ENCODE results near the gene HOXB13.
"Not testable (repeated sequence)": the region's sequence is repeated elsewhere in the genome, so short reads cannot be mapped to it uniquely, and the experiment has no call there.

The HOXB13 gene

GRCh38 chr17:48726114-48726915, 2.2 kb downstream of the HOXB13 start:
- no peak for DNase-seq (ENCODE audit: low read depth)

DNA sequence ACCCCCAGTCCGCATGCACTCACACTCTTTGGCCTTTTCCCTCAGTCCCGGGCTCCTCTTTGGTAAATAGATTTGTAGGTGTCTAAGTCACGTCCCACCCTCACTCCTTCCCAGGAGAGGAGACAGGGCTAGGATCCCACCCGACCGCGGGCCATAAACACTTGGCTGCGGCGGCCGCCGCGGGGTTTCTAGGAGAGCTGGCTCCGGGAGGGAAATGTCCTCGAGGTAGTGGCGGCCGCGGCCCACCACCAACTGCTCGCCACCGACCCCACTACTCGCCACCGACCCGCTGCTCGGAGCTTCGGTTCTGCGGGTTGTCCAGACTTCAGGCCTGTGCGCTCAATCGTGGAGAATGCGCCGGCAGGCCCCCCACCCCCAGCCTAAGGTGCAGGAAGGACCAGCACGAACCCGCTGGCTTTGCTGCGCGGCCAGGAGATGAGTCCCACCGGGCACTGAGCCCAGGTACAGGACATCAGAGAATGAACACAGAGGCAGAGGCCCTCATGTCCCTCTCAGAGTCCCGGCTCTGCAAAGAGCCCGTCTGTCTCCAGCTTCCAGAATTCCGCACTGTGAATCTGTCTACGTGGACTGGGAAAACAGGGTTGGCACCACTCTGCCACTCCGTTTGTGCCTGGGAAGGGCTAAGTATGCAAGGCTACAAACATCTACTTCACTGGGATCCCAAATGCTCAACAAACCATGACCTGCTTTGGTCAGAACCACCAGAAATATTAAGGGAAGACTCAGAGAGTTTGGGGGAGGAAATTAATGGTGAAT, 3.1 kb downstream of the HOXB13 start:
- no peak for DNase-seq (ENCODE audit: low read depth)

GRCh38 chr17:48725004-48725287, 3.6 kb downstream of the HOXB13 start:
- no peak for DNase-seq (ENCODE audit: low read depth)

DNA sequence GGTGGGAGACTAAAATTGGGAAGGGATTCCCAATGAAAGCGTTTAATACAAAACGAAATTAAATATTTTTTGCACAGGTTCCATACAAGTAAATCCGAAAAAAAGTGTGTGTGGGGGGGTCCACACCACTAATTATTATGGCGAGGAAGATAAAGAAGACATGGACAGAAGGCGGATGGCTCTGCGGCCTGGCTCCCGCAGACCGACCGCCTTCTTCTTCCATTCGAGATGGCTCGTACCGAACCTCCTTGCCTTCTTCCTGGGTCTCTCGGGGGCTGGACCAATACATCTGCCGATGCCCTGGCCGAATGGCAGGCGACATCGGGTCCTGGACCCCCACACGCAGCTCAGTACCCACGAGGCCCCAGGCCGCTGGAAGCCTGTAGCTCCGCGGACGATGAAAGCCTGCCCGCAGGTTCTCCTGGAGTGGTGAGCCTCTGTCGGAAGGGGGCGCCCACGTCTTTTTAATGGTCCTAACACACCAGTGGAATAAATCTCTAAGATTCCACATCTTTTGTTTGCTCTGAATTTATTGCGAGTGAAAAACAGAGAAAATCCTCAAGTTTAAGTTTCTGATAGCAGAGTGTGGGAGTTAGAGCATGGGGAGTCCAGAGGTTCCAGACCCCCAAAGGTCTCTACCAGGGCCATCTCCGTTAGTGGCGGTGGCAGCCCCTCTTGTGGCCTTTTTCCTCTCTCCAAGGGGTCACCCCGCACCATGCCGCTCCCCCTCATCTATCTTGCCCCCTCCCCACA, 4.1 kb downstream of the HOXB13 start:
- peak; percentile 50 for DNase-seq (ENCODE audit: low read depth)

DNA sequence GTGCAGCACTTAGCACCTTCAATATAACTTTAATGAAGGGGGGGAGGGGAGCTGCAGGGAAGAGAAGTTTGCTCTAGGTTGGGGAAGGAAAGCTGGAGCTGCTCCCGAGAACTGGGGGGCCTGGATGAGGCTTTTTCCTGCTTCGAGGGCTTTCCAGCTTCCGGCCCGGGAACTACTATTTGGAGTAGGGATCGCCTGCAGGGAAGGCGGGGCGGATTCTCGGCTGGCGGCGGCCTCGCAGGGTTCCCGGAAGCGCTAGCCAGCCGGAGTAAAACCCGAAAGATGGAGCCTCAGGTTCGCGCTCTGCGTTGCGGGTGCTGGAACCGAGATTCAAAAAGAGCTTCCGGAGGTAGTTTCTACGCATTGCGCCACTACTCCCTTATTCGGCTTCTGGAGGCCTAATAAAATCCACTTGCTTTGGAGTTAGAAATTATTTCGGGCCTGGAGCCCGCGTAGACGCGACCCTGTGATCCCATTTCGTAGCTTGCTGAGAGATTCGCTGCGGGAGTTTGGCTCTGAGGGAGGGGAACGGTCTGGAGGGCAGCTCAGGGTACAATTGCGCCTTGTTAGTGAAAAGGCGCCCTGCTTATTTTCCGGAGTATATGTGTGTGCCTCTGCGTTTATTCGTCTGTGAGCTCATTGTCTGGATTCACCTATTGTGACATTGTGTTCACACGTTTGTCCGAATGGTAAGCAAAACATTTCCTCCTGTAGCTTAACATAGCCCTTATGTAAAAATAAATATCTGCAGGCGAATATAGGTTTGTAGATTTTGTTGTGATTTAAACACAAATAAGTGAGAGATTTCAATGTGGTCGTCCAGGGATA, 4.9 kb downstream of the HOXB13 start:
- DNase-seq (ENCODE audit: low read depth), result no peak

DNA sequence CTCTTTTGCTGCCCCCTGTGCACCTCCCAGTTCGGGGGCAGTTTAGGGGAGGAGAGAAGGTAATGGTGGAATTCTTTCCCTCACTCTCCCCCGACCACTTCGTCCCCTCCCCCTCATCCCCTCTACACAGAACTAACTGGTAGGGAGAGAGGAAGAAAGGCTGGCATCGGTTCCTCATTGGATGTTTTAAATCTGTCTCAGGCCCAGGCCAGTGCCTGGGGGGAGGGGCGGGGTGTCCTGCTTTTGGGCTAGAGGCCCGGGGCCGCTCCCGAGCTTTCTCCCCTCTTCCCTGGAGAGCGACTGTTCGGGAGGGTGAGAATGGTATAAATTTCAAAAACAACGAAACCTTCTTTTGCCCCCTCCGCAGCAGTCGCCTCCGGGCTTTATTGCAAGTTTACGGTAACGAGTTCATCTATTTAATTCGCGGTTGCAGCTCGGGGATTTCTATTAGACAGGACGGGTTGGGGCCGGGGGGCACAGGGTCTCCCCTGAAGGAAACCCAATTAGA, 5.6 kb downstream of the HOXB13 start, which contains the start of gene PRAC2:
TSS of gene PRAC2 (plus strand) at position 271 of the 508 bp plus-strand sequence. CDS start 1,226 bp downstream, outside the sequence.
- no peak for DNase-seq (ENCODE audit: low read depth)

DNA sequence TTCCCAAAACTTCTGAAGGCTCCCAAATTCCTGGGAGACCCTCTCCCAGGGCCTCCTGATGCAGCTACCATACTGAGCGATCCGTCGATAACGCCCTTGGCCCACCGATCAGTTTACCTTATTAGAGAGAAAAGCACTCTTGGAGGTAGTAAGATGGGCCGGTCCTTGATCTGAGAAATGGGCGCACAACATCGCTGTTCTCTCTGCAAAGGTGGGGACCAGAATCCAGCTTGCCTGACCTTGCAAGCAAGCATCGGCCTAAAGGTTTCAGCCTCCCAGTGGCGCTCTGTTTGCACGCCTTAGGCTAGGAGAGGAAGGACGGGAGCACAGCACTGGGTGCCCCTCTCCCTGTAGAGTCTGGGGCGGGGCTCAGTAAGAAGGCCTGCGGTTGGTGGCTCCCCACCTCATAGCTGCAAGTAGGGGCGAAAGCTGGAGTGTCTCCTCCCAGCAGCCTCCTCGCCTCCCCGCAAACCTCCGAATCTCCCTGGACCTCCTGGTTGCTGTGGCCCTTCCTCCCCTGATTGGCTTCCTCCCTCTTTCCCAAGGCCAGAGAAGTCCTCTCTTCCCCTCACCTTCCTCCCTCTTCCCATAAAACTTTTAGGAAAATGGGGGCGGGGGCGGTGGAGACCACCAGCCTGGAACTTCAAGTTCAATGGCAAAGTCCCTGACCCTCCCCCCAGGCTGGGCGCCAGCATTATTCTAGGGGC, 6.2 kb downstream of the HOXB13 start, which contains the start of gene PRAC1:
TSS of gene PRAC1 (minus strand) at position 318 of the 707 bp plus-strand sequence. CDS start at position 192, 126 bp downstream.
- no peak for DNase-seq (ENCODE audit: low read depth)

- no peak for DNase-seq (ENCODE audit: low read depth)
Measured at GRCh38 chr17:48721009-48721402, 7.5 kb downstream of the HOXB13 start.

- DNase-seq (ENCODE audit: low read depth), result no peak
Measured at GRCh38 chr17:48720266-48721008, 8.1 kb downstream of the HOXB13 start.

- DNase-seq (ENCODE audit: low read depth), result no peak
Measured at GRCh38 chr17:48719642-48720265, 8.8 kb downstream of the HOXB13 start.

GRCh38 chr17:48718761-48719641, 9.5 kb downstream of the HOXB13 start:
- no peak for DNase-seq (ENCODE audit: low read depth)

GRCh38 chr17:48718227-48718760, 10.3 kb downstream of the HOXB13 start:
- DNase-seq (ENCODE audit: low read depth), result no peak

GRCh38 chr17:48717367-48718226, 11.0 kb downstream of the HOXB13 start:
- no peak for DNase-seq (ENCODE audit: low read depth)

DNA sequence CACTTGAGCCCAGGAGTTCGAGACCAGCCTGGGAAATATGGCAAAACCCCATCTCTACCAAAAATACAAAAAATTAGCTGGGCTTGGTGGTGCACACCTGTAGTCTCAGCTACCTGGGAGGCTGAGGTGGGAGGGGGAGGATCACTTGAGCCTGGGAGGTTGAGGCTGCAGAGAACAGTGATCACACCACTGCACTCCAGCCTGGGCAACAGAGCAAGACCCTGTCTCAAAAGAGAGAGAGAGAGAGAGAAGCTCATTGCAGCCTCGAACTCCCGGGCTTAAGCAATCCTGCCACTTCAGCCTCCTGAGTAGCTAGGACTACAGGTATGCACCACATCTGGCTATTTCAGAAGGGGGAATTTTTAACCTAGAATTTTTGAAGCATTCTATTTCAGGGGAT, 12.0 kb downstream of the HOXB13 start:
- not testable (repeated sequence) for DNase-seq (ENCODE audit: low read depth)

GRCh38 chr17:48715496-48716399, 12.8 kb downstream of the HOXB13 start:
- no peak for DNase-seq (ENCODE audit: low read depth)

DNA sequence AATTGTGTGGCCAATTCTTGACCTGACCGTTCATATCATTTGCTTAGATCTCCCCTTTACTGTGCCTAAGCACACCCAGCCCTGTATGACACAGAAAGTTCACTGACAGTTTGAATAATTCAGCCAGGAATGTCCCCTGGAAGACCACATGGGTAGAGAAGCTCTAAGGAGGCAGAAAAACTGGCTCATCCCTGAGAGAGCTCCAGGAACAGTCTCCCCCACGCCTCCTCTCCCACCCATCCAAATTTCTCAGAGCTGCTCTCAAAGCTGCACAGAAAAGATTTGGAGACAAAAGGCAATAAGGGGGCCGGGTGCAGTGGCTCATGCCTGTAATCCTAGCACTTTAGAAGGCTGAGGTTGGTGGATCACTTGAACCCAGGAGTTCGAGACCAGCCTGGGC, 17.4 kb downstream of the HOXB13 start:
- no peak for DNase-seq (ENCODE audit: low read depth)
